Activated CD8-positive, alpha-beta memory T cell treated with anti-CD3 and anti-CD28 coated beads, Interleukin-2, amount 50 U/mL, for 24 hours (primary cell): ENCODE measurements around the gene BCAS3.
"Not testable (repeated sequence)": the region's sequence is repeated elsewhere in the genome, so short reads cannot be mapped to it uniquely, and the experiment has no call there.

Experiments used
- DNase-seq: peaks from one replicate; pipeline ENCODE4 v3.0.0-alpha.2; 2020; ENCODE audit errors: extremely low read depth

Gene BCAS3

DNA sequence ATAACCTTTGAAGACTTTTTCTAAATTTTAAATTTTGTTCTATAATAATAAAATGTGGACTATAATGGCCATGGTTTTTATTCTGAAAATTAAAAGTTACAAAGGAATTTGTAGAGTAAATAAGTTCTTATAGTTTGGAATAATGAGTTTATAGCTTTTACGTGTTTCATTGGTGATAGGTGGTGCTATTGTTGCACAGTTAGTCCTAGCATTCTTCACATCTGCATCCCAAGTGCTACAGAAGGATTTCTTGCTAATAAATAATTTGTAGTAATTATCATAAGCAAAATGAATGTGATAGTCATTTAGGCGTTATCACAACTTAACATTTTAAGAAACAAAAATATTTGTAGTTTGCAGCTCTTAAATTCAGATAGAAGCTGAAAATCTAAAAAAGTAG, 67.9 kb downstream of the BCAS3 start:
- no peak for DNase-seq

DNA sequence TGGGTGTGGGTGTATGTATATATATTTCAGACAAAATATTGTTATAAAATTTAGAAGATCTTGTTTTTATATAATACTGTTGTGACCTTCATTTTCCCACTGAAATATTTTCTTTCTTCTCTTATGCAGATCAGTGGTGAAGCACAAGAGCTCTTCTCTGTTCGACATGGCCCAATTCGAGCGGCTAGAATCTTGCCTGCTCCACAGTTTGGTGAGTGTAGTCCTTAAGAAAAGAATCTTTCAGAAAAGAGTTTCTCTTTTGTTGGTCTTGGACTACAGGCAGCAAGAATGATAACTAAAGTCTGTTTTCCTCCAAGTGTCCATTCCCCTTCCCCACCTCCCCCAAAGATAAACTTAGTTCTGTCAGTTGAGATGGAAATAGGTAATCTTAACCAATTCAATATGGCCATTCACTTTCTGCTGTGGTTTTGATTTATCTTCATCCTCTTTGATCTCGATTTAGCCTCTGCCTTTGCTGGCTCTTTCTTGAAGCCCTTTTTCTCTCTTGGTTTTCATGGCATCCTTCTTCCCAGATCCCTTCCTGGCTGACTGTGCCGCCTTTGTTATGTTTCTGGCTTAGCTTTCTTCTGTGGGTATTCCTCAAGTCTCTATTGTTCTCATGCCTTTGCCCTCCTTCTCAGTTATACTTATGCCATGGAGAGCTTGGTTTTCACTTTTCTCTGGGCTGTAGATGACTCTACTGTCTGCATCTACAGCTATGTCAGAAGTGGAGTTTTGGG, 69.6 kb downstream of the BCAS3 start:
- DNase-seq, result no peak

GRCh38 chr17:60748204-60748603, 70.6 kb downstream of the BCAS3 start:
- DNase-seq, result no peak

GRCh38 chr17:60749050-60749449, 71.4 kb downstream of the BCAS3 start:
- DNase-seq, result no peak

- DNase-seq, result no peak
Measured at GRCh38 chr17:60749708-60750107, 72.1 kb downstream of the BCAS3 start.

DNA sequence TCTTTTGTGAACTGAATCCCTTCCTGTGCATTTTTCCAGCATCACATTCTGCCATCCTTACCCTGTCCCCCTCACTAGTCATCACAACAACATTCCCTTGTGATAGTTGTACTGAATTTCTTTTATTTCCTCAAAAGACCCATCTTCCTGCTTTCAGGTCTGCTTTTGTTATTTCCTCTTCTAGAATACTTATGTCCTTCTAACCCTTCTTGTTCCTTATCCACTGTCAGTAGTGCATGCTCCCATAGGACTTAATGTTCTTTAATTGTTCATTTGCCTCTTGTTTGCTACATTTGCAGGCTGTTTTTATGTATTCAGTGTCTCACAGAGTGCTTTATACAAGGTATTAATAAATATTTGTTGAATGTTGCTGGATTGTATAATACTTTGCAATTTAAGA, 73.0 kb downstream of the BCAS3 start:
- no peak for DNase-seq

GRCh38 chr17:60751884-60752283, 74.2 kb downstream of the BCAS3 start:
- DNase-seq, result no peak

DNA sequence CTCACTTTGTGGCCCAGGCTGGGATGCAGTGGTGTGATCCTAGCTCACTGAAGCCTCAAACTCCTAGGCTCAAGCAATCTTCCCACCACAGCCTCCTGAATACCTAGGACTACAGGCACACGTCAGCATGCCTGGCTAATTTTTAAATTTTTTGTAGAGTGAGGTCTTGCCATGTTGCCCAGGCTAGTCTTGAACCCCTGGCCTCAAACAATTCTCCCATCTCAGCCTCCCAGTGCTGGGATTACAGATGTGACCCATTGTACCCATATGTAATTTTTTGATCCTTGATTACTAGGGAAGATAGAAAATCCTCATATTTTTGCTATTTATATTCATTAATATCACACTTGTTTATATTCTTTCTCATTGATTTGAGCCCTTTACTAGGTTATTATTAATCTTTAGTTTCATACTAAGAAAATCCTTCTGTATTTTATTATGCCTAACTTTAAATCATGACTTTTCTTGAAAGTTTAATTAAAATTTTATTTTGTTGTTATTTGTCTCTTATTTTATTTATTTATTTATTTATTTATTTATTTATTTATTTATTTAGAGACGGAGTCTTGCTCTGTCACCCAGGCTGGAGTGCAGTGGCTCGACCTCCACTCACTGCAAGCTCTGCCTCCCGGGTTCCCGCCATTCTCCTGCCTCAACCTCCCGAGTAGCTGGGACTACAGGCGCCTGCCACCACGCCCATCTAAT, 75.4 kb downstream of the BCAS3 start:
- no peak for DNase-seq

GRCh38 chr17:60754057-60754604, 76.5 kb downstream of the BCAS3 start:
- no peak for DNase-seq

GRCh38 chr17:60756798-60757197, 79.1 kb downstream of the BCAS3 start:
- DNase-seq, result not testable (repeated sequence)

GRCh38 chr17:60757437-60757836, 79.8 kb downstream of the BCAS3 start:
- DNase-seq, result no peak

GRCh38 chr17:60759756-60760155, 82.1 kb downstream of the BCAS3 start:
- DNase-seq, result no peak

DNA sequence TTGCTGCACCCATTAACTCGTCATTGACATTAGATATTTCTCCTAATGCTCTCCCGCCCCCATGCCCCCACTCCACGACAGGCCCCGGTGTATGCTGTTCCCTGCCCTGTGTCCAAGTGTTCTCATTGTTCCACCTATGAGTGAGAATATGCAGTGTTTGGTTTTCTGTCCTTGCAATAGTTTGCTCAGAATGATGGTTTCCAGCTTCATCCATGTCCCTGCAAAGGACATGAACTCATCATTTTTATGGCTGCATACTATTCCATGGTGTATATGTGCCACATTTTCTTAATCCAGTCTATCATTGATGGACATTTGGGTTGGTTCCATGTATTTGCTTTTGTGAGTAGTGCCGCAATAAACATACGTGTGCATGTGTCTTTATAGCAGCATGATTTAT, 83.7 kb downstream of the BCAS3 start:
- not testable (repeated sequence) for DNase-seq

GRCh38 chr17:60766778-60767190, 89.1 kb downstream of the BCAS3 start:
- DNase-seq, result no peak

- no peak for DNase-seq
Measured at GRCh38 chr17:60767744-60768308, 90.2 kb downstream of the BCAS3 start.

- no peak for DNase-seq
Measured at GRCh38 chr17:60769327-60769726, 91.7 kb downstream of the BCAS3 start.

DNA sequence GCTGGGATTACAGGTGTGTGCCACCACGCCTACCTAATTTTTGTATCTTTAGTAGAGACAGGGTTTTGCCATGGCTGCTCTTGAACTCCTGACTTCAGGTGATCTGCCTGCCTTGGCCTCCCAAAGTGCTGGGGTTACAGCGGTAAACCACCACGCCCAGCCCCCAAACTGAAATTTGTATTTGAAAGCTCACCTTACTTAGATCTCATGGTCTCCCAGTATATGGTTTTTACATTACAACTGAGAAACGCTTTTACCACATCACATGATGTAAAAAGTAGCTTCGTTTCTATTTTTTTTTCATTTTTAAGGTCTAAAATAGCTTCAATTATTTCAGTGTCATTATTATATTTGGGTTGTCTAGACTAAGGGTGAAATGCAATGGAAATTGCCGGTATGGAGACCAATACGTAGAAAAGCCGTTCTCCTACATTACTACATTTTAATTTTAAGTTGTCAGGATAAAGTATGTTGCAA, 93.3 kb downstream of the BCAS3 start:
- no peak for DNase-seq

GRCh38 chr17:60771621-60772020, 94.0 kb downstream of the BCAS3 start:
- not testable (repeated sequence) for DNase-seq

- no peak for DNase-seq
Measured at GRCh38 chr17:60773552-60773951, 95.9 kb downstream of the BCAS3 start.

DNA sequence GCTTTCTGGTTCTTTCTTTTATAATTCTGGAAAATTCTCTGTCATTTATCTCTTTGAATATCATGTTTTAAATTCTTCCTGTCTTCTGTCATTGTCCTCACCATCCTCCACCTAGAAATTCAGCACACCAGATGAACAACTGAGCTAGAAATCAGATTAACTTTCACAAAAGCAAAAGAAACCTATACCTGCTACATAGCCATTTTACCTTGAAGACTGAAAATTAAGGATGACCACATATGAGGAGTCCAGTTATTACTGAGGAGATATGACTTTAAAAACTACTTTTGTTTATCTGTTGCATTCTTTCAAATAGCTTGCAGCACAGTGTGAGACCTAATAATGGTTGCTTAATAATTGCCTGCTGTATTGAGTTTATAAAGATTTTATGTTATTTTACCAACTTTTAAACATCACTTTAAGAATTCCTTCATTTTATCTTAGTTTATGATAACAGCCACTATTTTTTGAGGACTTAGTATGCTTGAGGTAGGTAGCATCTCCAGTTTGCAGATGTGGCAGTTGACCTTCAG, 104.3 kb downstream of the BCAS3 start:
- no peak for DNase-seq

- no peak for DNase-seq
Measured at GRCh38 chr17:60782742-60783141, 105.1 kb downstream of the BCAS3 start.

DNA sequence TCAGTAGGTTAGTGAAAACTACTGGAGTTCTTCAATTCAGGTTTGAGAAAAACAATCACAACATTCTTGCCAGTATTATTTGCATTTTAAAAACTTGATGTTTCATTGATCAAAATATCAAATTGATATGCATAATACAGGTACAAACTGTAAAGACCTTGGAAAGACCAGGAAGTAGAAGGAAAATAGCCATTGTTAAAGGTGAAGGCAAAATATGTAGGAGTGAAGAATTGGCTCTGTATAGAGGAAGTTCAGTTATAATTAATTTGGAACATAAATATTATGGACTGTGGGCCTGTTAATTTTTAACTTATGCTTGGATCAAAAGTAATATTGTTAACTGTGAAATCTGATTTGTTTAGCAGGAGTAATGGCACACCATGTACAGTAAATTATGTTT, 112.6 kb downstream of the BCAS3 start:
- DNase-seq, result no peak
